Measurements from ENCODE around the gene SMS.

The SMS gene

GRCh38 chrX:21978346-21978745, 37.8 kb downstream of the SMS start:
- ChIA-PET POLR2A (no interaction called here), CTCF (no interaction called here)
- TF ChIP-seq ZNF384 (IDR thresholded peaks at IDR 0.05) (no peak), ARNT (IDR thresholded peaks at IDR 0.05) (no peak), FOXA1 (IDR thresholded peaks at IDR 0.05) (no peak), PKNOX1 (IDR thresholded peaks at IDR 0.05) (no peak), TARDBP (IDR thresholded peaks at IDR 0.05) (no peak), SP1 (IDR thresholded peaks at IDR 0.05) (no peak), FOXK2 (IDR thresholded peaks at IDR 0.05) (no peak), NFRKB (IDR thresholded peaks at IDR 0.05) (no peak), HDGF (IDR thresholded peaks at IDR 0.05; ENCODE audit: borderline replicate concordance) (no peak)
- DNase-seq (ENCODE audit: extremely low spot score) = no peak

GRCh38 chrX:21982311-21982710, 41.8 kb downstream of the SMS start:
- no peak for DNase-seq (ENCODE audit: extremely low spot score)
- ChIA-PET POLR2A (no interaction called here), CTCF (no interaction called here)
- TF ChIP-seq LEF1 (IDR thresholded peaks at IDR 0.05; ENCODE audit: borderline replicate concordance) (no peak), ELF4 (IDR thresholded peaks at IDR 0.05) (no peak), NFRKB (IDR thresholded peaks at IDR 0.05) (no peak), CTBP1 (IDR thresholded peaks at IDR 0.05; ENCODE audit: borderline replicate concordance) (no peak), FOXK2 (IDR thresholded peaks at IDR 0.05) (no peak), FOXM1 (IDR thresholded peaks at IDR 0.05; ENCODE audit: borderline replicate concordance) (no peak), PKNOX1 (IDR thresholded peaks at IDR 0.05) (no peak), ZNF384 (IDR thresholded peaks at IDR 0.05) (no peak), FOXA1 (IDR thresholded peaks at IDR 0.05) (no peak), HDGF (IDR thresholded peaks at IDR 0.05; ENCODE audit: borderline replicate concordance) (no peak), BHLHE40 (IDR thresholded peaks at IDR 0.05; ENCODE audit: borderline replicate concordance) (no peak)

GRCh38 chrX:21985332-21985777, 44.8 kb downstream of the SMS start:
- POLR2A ChIA-PET = interaction anchor here (0.6 kb wide), 1 partner anchor 11 kb away, joined by 3 read pairs; no protein-coding TSS in a partner anchor
- CTCF ChIA-PET = interaction anchor here (0.6 to 1.7 kb wide), 18 partner anchors 9 to 1916 kb away, joined by 3 to 8 read pairs (median 3); no protein-coding TSS in a partner anchor
- peak; percentile 79 for DNase-seq (ENCODE audit: extremely low spot score)
- TF ChIP-seq CTBP1 (IDR thresholded peaks at IDR 0.05; ENCODE audit: borderline replicate concordance) (no peak), ZNF384 (IDR thresholded peaks at IDR 0.05) (no peak)

- TF ChIP-seq TARDBP (IDR thresholded peaks at IDR 0.05) = no peak
- no peak for TF ChIP-seq BHLHE40 (IDR thresholded peaks at IDR 0.05; ENCODE audit: borderline replicate concordance)
- TF ChIP-seq SP1 (IDR thresholded peaks at IDR 0.05) = no peak
- no peak for TF ChIP-seq PKNOX1 (IDR thresholded peaks at IDR 0.05)
- TF ChIP-seq FOXA1 (IDR thresholded peaks at IDR 0.05) = no peak
- no peak for TF ChIP-seq HDGF (IDR thresholded peaks at IDR 0.05; ENCODE audit: borderline replicate concordance)
- TF ChIP-seq SUZ12 (IDR thresholded peaks at IDR 0.05) = no peak
- TF ChIP-seq L3MBTL2 (conservative IDR thresholded peaks at IDR 0.05) = no peak
- no peak for TF ChIP-seq ELF4 (IDR thresholded peaks at IDR 0.05)
- no peak for TF ChIP-seq NFRKB (IDR thresholded peaks at IDR 0.05)
- TF ChIP-seq FOXK2 (IDR thresholded peaks at IDR 0.05) = no peak
- no peak for TF ChIP-seq ARNT (IDR thresholded peaks at IDR 0.05)
- no peak for TF ChIP-seq FOXM1 (IDR thresholded peaks at IDR 0.05; ENCODE audit: borderline replicate concordance)
- ChIA-PET CTCF (interaction anchor here (0.6 kb wide), 1 partner anchor 247 kb away, joined by 5 read pairs; no protein-coding TSS in a partner anchor), POLR2A (no interaction called here)
- DNase-seq (ENCODE audit: extremely low spot score) = no peak
These were observed 46.1 kb downstream of the SMS start for GRCh38 chrX:21986596-21986995.

GRCh38 chrX:21989384-21989783, 48.9 kb downstream of the SMS start:
- CTCF ChIA-PET = no interaction called here
- POLR2A ChIA-PET = no interaction called here
- TF ChIP-seq FOXA1 (IDR thresholded peaks at IDR 0.05) = no peak
- no peak for TF ChIP-seq SP1 (IDR thresholded peaks at IDR 0.05)
- no peak for TF ChIP-seq PKNOX1 (IDR thresholded peaks at IDR 0.05)
- no peak for TF ChIP-seq FOXM1 (IDR thresholded peaks at IDR 0.05; ENCODE audit: borderline replicate concordance)
- TF ChIP-seq ZNF384 (IDR thresholded peaks at IDR 0.05) = no peak
- no peak for TF ChIP-seq LEF1 (IDR thresholded peaks at IDR 0.05; ENCODE audit: borderline replicate concordance)
- TF ChIP-seq NFRKB (IDR thresholded peaks at IDR 0.05) = no peak
- TF ChIP-seq L3MBTL2 (conservative IDR thresholded peaks at IDR 0.05) = no peak
- TF ChIP-seq FOXK2 (IDR thresholded peaks at IDR 0.05) = no peak

GRCh38 chrX:21990832-21991231, 50.3 kb downstream of the SMS start:
- POLR2A ChIA-PET = no interaction called here

More at GRCh38 chrX:21989384-21989783, 48.9 kb downstream of the SMS start:
- DNase-seq (ENCODE audit: extremely low spot score) = no peak

More at GRCh38 chrX:21990832-21991231, 50.3 kb downstream of the SMS start:
- TF ChIP-seq CTBP1 (IDR thresholded peaks at IDR 0.05; ENCODE audit: borderline replicate concordance) = no peak
- no peak for TF ChIP-seq LEF1 (IDR thresholded peaks at IDR 0.05; ENCODE audit: borderline replicate concordance)
- no peak for TF ChIP-seq HDGF (IDR thresholded peaks at IDR 0.05; ENCODE audit: borderline replicate concordance)
- TF ChIP-seq L3MBTL2 (conservative IDR thresholded peaks at IDR 0.05) = no peak
- no peak for TF ChIP-seq SUZ12 (IDR thresholded peaks at IDR 0.05)
- no peak for TF ChIP-seq SP1 (IDR thresholded peaks at IDR 0.05)
- TF ChIP-seq ELF4 (IDR thresholded peaks at IDR 0.05) = no peak
- no peak for TF ChIP-seq TARDBP (IDR thresholded peaks at IDR 0.05)
- no peak for TF ChIP-seq FOXA1 (IDR thresholded peaks at IDR 0.05)
- no peak for TF ChIP-seq ZNF384 (IDR thresholded peaks at IDR 0.05)
- TF ChIP-seq BHLHE40 (IDR thresholded peaks at IDR 0.05; ENCODE audit: borderline replicate concordance) = no peak
- TF ChIP-seq ARNT (IDR thresholded peaks at IDR 0.05) = no peak
- TF ChIP-seq FOXM1 (IDR thresholded peaks at IDR 0.05; ENCODE audit: borderline replicate concordance) = no peak
- TF ChIP-seq PKNOX1 (IDR thresholded peaks at IDR 0.05) = no peak
- no peak for TF ChIP-seq NFRKB (IDR thresholded peaks at IDR 0.05)
- no peak for TF ChIP-seq FOXK2 (IDR thresholded peaks at IDR 0.05)
- DNase-seq (ENCODE audit: extremely low spot score) = no peak
- CTCF ChIA-PET = no interaction called here
